ENCODE data around the gene JAKMIP2. TPM values are rescaled to one million over a fixed set of nuclear protein-coding genes. Genes with fewer than 3 reads are reported as not detected.

JAKMIP2 gene
- polyA plus RNA-seq, 1 donor from 2014 or later, result 46.3 TPM

GRCh38 chr5:147645197-147645596 lies 137.3 kb downstream of the JAKMIP2 start:
- Histone ChIP-seq H3K4me3 (ENCODE audit: low read length) (no peak overlapping the region), H3K27ac (ENCODE audit: low read length) (no peak overlapping the region), H3K9me2 (ENCODE audit: insufficient read depth, low read length) (no peaks in the 10 kb centered on the region), H3K79me2 (replicated peaks; ENCODE audit: insufficient read depth, low read length) (no peaks in the 10 kb centered on the region), H3K9ac (ENCODE audit: low read length) (no peak overlapping the region), H4K20me1 (ENCODE audit: insufficient read depth) (no peaks in the 10 kb centered on the region), H3K9me3 (ENCODE audit: low read length) (no peaks in the 10 kb centered on the region), H3K4me2 (ENCODE audit: low read length) (no peak overlapping the region), H2AFZ (ENCODE audit: low read depth, low read length) (no peak overlapping the region), H3K27me3 (ENCODE audit: insufficient read depth, low read depth, low read length) (no peaks in the 10 kb centered on the region), H3K36me3 (ENCODE audit: insufficient read depth, low read length) (peaks cover 42% of the 10 kb centered on the region), H3F3A (ENCODE audit: insufficient read depth, low read length, poor library complexity, severe bottlenecking) (no peaks in the 10 kb centered on the region)
- TF ChIP-seq SMC3 (conservative IDR thresholded peaks at IDR 0.05; ENCODE audit: poor library complexity), result no peak
- TF ChIP-seq EZH2 (IDR thresholded peaks at IDR 0.05; ENCODE audit: borderline replicate concordance, insufficient read depth, low read length, poor library complexity, severe bottlenecking), result no peak
- TF ChIP-seq TAF1 (IDR thresholded peaks at IDR 0.05; ENCODE audit: low read depth), result no peak

- TF ChIP-seq EP300 (conservative IDR thresholded peaks at IDR 0.05; ENCODE audit: poor library complexity, severe bottlenecking) (no peak), REST (IDR thresholded peaks at IDR 0.05; ENCODE audit: borderline replicate concordance) (no peak), EZH2 (IDR thresholded peaks at IDR 0.05; ENCODE audit: borderline replicate concordance, insufficient read depth, low read length, poor library complexity, severe bottlenecking) (no peak), SMC3 (conservative IDR thresholded peaks at IDR 0.05; ENCODE audit: poor library complexity) (no peak), CTCF (IDR thresholded peaks at IDR 0.05; ENCODE audit: poor library complexity, severe bottlenecking) (no peak), TAF1 (IDR thresholded peaks at IDR 0.05; ENCODE audit: low read depth) (no peak), POLR2AphosphoS5 (IDR thresholded peaks at IDR 0.05) (no peak), MXI1 (conservative IDR thresholded peaks at IDR 0.05; ENCODE audit: poor library complexity, severe bottlenecking) (no peak), RAD21 (conservative IDR thresholded peaks at IDR 0.05) (no peak)
- H4K20me1 ChIP-seq (ENCODE audit: insufficient read depth), result no peaks in the 10 kb centered on the region
- no peak overlapping the region for H3K9ac ChIP-seq (ENCODE audit: low read length)
- no peak overlapping the region for H3K4me2 ChIP-seq (ENCODE audit: low read length)
- H3K27me3 ChIP-seq (ENCODE audit: insufficient read depth, low read depth, low read length), result no peaks in the 10 kb centered on the region
- H3K79me2 ChIP-seq (replicated peaks; ENCODE audit: insufficient read depth, low read length), result no peaks in the 10 kb centered on the region
- H2AFZ ChIP-seq (ENCODE audit: low read depth, low read length), result no peak overlapping the region
- H3F3A ChIP-seq (ENCODE audit: insufficient read depth, low read length, poor library complexity, severe bottlenecking), result no peaks in the 10 kb centered on the region
- H3K9me2 ChIP-seq (ENCODE audit: insufficient read depth, low read length), result no peaks in the 10 kb centered on the region
- no peak overlapping the region for H3K27ac ChIP-seq (ENCODE audit: low read length)
- H3K4me3 ChIP-seq (ENCODE audit: low read length), result no peak overlapping the region
- no peaks in the 10 kb centered on the region for H3K9me3 ChIP-seq (ENCODE audit: low read length)
- peaks cover 40% of the 10 kb centered on the region for H3K36me3 ChIP-seq (ENCODE audit: insufficient read depth, low read length)
These were observed 138.1 kb downstream of the JAKMIP2 start for GRCh38 chr5:147644460-147644859.
